Suprapubic skin (tissue), 4 donors: ENCODE results near the gene SNN. TPM values are rescaled to one million over a fixed set of nuclear protein-coding genes. Genes with fewer than 3 reads are reported as not detected.

Source experiments
- DNase-seq, 2 donors: peaks; one replicate each; pipeline ENCODE4 v3.0.0-alpha.2; 2019; ENCODE audit warnings: low spot score in 2 of 2
- H3K27ac ChIP-seq: fragments of 200-600 bp; sonication (generic); one replicate; pipeline ENCODE4 v1.5.1; 2019
- H3K27me3 ChIP-seq: fragments of 200-600 bp; sonication (generic); one replicate; pipeline ENCODE4 v1.5.1; 2019
- H3K36me3 ChIP-seq: fragments of 200-600 bp; sonication (generic); one replicate; pipeline ENCODE4 v1.5.1; 2019
- H3K4me1 ChIP-seq: fragments of 200-600 bp; sonication (generic); one replicate; pipeline ENCODE4 v1.5.1; 2019
- H3K4me3 ChIP-seq: fragments of 200-600 bp; sonication (generic); one replicate; pipeline ENCODE4 v1.5.1; 2019; ENCODE audit warnings: mild to moderate bottlenecking
- H3K9me3 ChIP-seq: fragments of 200-600 bp; sonication (generic); one replicate; pipeline ENCODE4 v1.5.1; 2019
- CTCF ChIP-seq, 2 donors: fragments of 200-600 bp in 1 of 2; fragments of 450-650 bp in 1 of 2; sonication (generic) in 1 of 2; IDR thresholded peaks; one replicate each; pipeline ENCODE4 v1.5.1; 2016 to 2019; ENCODE audit warnings: antibody characterized with exemption in 2 of 2, mild to moderate bottlenecking in 1 of 2, moderate library complexity in 1 of 2
- EP300 ChIP-seq: sonication (generic); formaldehyde crosslinking; IDR thresholded peaks from one replicate; pipeline ENCODE4 v1.6.1; 2017; ENCODE audit warnings: antibody characterized with exemption
- POLR2A ChIP-seq, 2 donors: fragments of 450-650 bp; IDR thresholded peaks; one replicate each; pipeline ENCODE4 v1.6.1; 2017; ENCODE audit warnings: antibody characterized with exemption in 2 of 2, mild to moderate bottlenecking in 2 of 2, moderate library complexity in 2 of 2
- POLR2AphosphoS5 ChIP-seq, 3 donors: sonication (generic); formaldehyde crosslinking; IDR thresholded peaks; one replicate each; pipeline ENCODE4 v1.6.1; 2017; ENCODE audit warnings: antibody characterized with exemption in 3 of 3
- WGBS: methylation state at CpG from one replicate; pipeline ENCODE4 v1.1.5; 2018; 5-methylcytosine and 5-hydroxymethylcytosine counted together
- total RNA-seq, 4 donors: library from RNA; depleted of rRNA; stranded (reverse); fragments of >200 nt; gene quantifications; one replicate each; pipeline ENCODE4 v1.1.0, GENCODE V29; 2016

SNN gene
- total RNA-seq, 4 donors from 2014 or later = 17.0 to 32.7 (median 24.6) TPM

- no peak overlapping the region for H3K4me3 ChIP-seq
- WGBS = 58% methylated on average over 5 of the region's 5 CpGs
- H3K4me1 ChIP-seq = peaks cover 24% of the 10 kb centered on the region
- H3K27me3 ChIP-seq = no peaks in the 10 kb centered on the region
- H3K36me3 ChIP-seq = peaks cover 88% of the 10 kb centered on the region
- TF ChIP-seq POLR2A (IDR thresholded peaks at IDR 0.05) (no peak), CTCF (IDR thresholded peaks at IDR 0.05) (no peak), EP300 (no peak)
- H3K9me3 ChIP-seq = no peaks in the 10 kb centered on the region
- H3K27ac ChIP-seq = no peak overlapping the region
- no peak for DNase-seq
Measured at GRCh38 chr16:11682655-11683096, 14.4 kb downstream of the SNN start.

- peak; percentile 38 to 46 for DNase-seq
- H3K27me3 ChIP-seq = no peaks in the 10 kb centered on the region
- peaks cover 88% of the 10 kb centered on the region for H3K36me3 ChIP-seq
- whole genome bisulfite sequencing = 80% methylated on average over 11 of the region's 11 CpGs
- no peaks in the 10 kb centered on the region for H3K9me3 ChIP-seq
- H3K4me1 ChIP-seq = peaks cover 20% of the 10 kb centered on the region
- no peak overlapping the region for H3K4me3 ChIP-seq
- TF ChIP-seq POLR2AphosphoS5 (IDR thresholded peaks at IDR 0.05) = no peak
- TF ChIP-seq CTCF (IDR thresholded peaks at IDR 0.05) = no peak
- TF ChIP-seq EP300 = no peak
- no peak for TF ChIP-seq POLR2A (IDR thresholded peaks at IDR 0.05)
- no peak overlapping the region for H3K27ac ChIP-seq
Measured at GRCh38 chr16:11683145-11683544, 14.9 kb downstream of the SNN start.

GRCh38 chr16:11684231-11685025 lies 16.2 kb downstream of the SNN start:
- H3K27me3 ChIP-seq = no peaks in the 10 kb centered on the region
- H3K27ac ChIP-seq = no peak overlapping the region
- WGBS = 92% methylated on average over 12 of the region's 12 CpGs
- no peak overlapping the region for H3K4me3 ChIP-seq
- DNase-seq = peak; percentile 40 to 54
- TF ChIP-seq CTCF (IDR thresholded peaks at IDR 0.05) (no peak), EP300 (no peak), POLR2AphosphoS5 (IDR thresholded peaks at IDR 0.05) (no peak), POLR2A (IDR thresholded peaks at IDR 0.05) (no peak)
- H3K4me1 ChIP-seq = peaks cover 12% of the 10 kb centered on the region
- no peaks in the 10 kb centered on the region for H3K9me3 ChIP-seq
- H3K36me3 ChIP-seq = peaks cover 75% of the 10 kb centered on the region

GRCh38 chr16:11685844-11686618 lies 17.8 kb downstream of the SNN start:
- Histone ChIP-seq H3K36me3 (peaks cover 71% of the 10 kb centered on the region), H3K27ac (no peak overlapping the region), H3K9me3 (no peaks in the 10 kb centered on the region), H3K4me3 (no peak overlapping the region), H3K4me1 (peaks cover 16% of the 10 kb centered on the region), H3K27me3 (no peaks in the 10 kb centered on the region)
- DNase-seq = peak; percentile 14 to 31
- WGBS = 79% methylated on average over 9 of the region's 9 CpGs
- TF ChIP-seq POLR2A (IDR thresholded peaks at IDR 0.05) (no peak), CTCF (IDR thresholded peaks at IDR 0.05) (no peak), POLR2AphosphoS5 (IDR thresholded peaks at IDR 0.05) (no peak), EP300 (no peak)

- DNase-seq = no peak
- TF ChIP-seq CTCF (IDR thresholded peaks at IDR 0.05) = no peak
- no peak for TF ChIP-seq POLR2A (IDR thresholded peaks at IDR 0.05)
- TF ChIP-seq EP300 = no peak
- 70% methylated on average over 6 of the region's 6 CpGs for WGBS
- Histone ChIP-seq H3K27ac (no peak overlapping the region), H3K4me3 (no peak overlapping the region), H3K36me3 (peaks cover 77% of the 10 kb centered on the region), H3K4me1 (peaks cover 8% of the 10 kb centered on the region), H3K9me3 (no peaks in the 10 kb centered on the region), H3K27me3 (no peaks in the 10 kb centered on the region)
Measured at GRCh38 chr16:11686713-11687380, 18.6 kb downstream of the SNN start.
